WTC11 (cell line): ENCODE results near the gene RAPGEF3. TPM values are rescaled to one million over a fixed set of nuclear protein-coding genes. Genes with fewer than 3 reads are reported as not detected.

Experiments used
- ATAC-seq: fragments of 200-7000 bp; cut with Tn5 transposase; 2 replicates; pipeline ENCODE4 v1.10.0; 2021; ENCODE audit warnings: mild to moderate bottlenecking, moderate library complexity
- Bru-seq: library from RNA; stranded (reverse); fragments of 400-500 nt; gene quantifications from one replicate; lab custom pipeline; 2021; lab: Mats Ljungman, UMichigan
- CTCF ChIA-PET: fragments of 300-600 bp; sonication (Branson Sonifier 250); formaldehyde crosslinking; loops from one replicate; lab custom pipeline; 2021; ENCODE audit warnings: antibody characterized with exemption; lab: Charles Lee
- POLR2A ChIA-PET: fragments of 350-600 bp; sonication (Branson Sonifier 250); formaldehyde crosslinking; loops from one replicate; lab custom pipeline; 2021; ENCODE audit warnings: antibody characterized with exemption; lab: Charles Lee
- DNase-seq: peaks from one replicate; pipeline ENCODE4 v3.0.0; 2021; ENCODE audit warnings: low spot score
- H3K27ac Mint-ChIP-seq: 2 replicates; pipeline ENCODE4 v1.8.0; 2021; ENCODE audit warnings: mixed read lengths
- H3K27me3 Mint-ChIP-seq: 2 replicates; pipeline ENCODE4 v1.8.0; 2021; ENCODE audit warnings: low read depth, mild to moderate bottlenecking, moderate library complexity, mixed read lengths
- H3K36me3 Mint-ChIP-seq: 2 replicates; pipeline ENCODE4 v1.8.0; 2021; ENCODE audit warnings: mixed read lengths
- H3K4me1 Mint-ChIP-seq: 2 replicates; pipeline ENCODE4 v1.8.0; 2022; ENCODE audit warnings: mixed read lengths
- H3K4me3 Mint-ChIP-seq: 2 replicates; pipeline ENCODE4 v1.8.0; 2021; ENCODE audit warnings: mild to moderate bottlenecking, moderate library complexity, mixed read lengths
- H3K9me3 Mint-ChIP-seq: 2 replicates; pipeline ENCODE4 v1.8.0; 2021; ENCODE audit warnings: mixed read lengths
- E2F1 ChIP-seq: sonication (generic); formaldehyde crosslinking; IDR thresholded peaks from 2 replicates; pipeline ENCODE4 v1.8.0; 2022; ENCODE audit warnings: mild to moderate bottlenecking, missing genetic modification reagents
- ELF4 ChIP-seq: sonication (generic); formaldehyde crosslinking; IDR thresholded peaks from 2 replicates; pipeline ENCODE4 v1.8.1; 2022; ENCODE audit warnings: low read depth, mild to moderate bottlenecking, moderate library complexity, missing genetic modification reagents
- ETV6 ChIP-seq: sonication (generic); formaldehyde crosslinking; IDR thresholded peaks from 2 replicates; pipeline ENCODE4 v1.8.1; 2022; ENCODE audit warnings: mild to moderate bottlenecking, missing genetic modification reagents
- FOXK1 ChIP-seq: sonication (generic); formaldehyde crosslinking; IDR thresholded peaks from 2 replicates; pipeline ENCODE4 v1.8.0; 2022; ENCODE audit warnings: mild to moderate bottlenecking, moderate library complexity, missing genetic modification reagents
- FOXP1 ChIP-seq: sonication (generic); formaldehyde crosslinking; IDR thresholded peaks from 2 replicates; pipeline ENCODE4 v1.8.0; 2022; ENCODE audit warnings: missing genetic modification reagents, mild to moderate bottlenecking, moderate library complexity, borderline replicate concordance
- HMGA2 ChIP-seq: fragments of 250-450 bp; sonication (Bioruptor Pico); IDR thresholded peaks from 2 replicates; pipeline ENCODE4 v1.4.0; 2021; ENCODE audit warnings: mild to moderate bottlenecking, moderate library complexity
- HMGXB4 ChIP-seq: sonication (generic); formaldehyde crosslinking; IDR thresholded peaks from 2 replicates; pipeline ENCODE4 v1.8.1; 2023; ENCODE audit warnings: mild to moderate bottlenecking, moderate library complexity, missing genetic modification reagents
- IRF1 ChIP-seq: sonication (generic); formaldehyde crosslinking; IDR thresholded peaks from 2 replicates; pipeline ENCODE4 v1.8.0; 2023; ENCODE audit warnings: missing genetic modification reagents
- NR1H2 ChIP-seq: sonication (generic); formaldehyde crosslinking; IDR thresholded peaks from 2 replicates; pipeline ENCODE4 v1.9.0; 2021; ENCODE audit warnings: mild to moderate bottlenecking, moderate library complexity, missing genetic modification reagents
- SMAD4 ChIP-seq: sonication (generic); formaldehyde crosslinking; IDR thresholded peaks from 2 replicates; pipeline ENCODE4 v1.8.0; 2022; ENCODE audit warnings: mild to moderate bottlenecking, missing genetic modification reagents
- SP1 ChIP-seq: sonication (generic); formaldehyde crosslinking; conservative IDR thresholded peaks from 2 replicates; pipeline ENCODE4 v1.8.1; 2022; ENCODE audit warnings: missing genetic modification reagents
- STAT6 ChIP-seq: sonication (generic); formaldehyde crosslinking; conservative IDR thresholded peaks from 2 replicates; pipeline ENCODE4 v1.8.1; 2023; ENCODE audit warnings: mild to moderate bottlenecking, low read depth, missing genetic modification reagents, moderate library complexity
- ZNF232 ChIP-seq: sonication (generic); formaldehyde crosslinking; IDR thresholded peaks from 2 replicates; pipeline ENCODE4 v1.8.0; 2022; ENCODE audit warnings: mild to moderate bottlenecking, missing genetic modification reagents
- ZNF423 ChIP-seq: fragments of 250-450 bp; sonication (Bioruptor Pico); IDR thresholded peaks from 2 replicates; pipeline ENCODE4 v2.1.2; 2022; ENCODE audit warnings: mild to moderate bottlenecking, moderate library complexity
- ZNF671 ChIP-seq: fragments of 250-450 bp; sonication (Bioruptor Pico); IDR thresholded peaks from 2 replicates; pipeline ENCODE4 v1.8.0; 2021; ENCODE audit warnings: mild to moderate bottlenecking
- long read RNA-seq, 3 experiments: library from RNA in 1 of 3; library from capped mRNA in 1 of 3; library from polyadenylated mRNA in 1 of 3; unstranded in 2 of 3; stranded (forward) in 1 of 3; transcript quantifications; one replicate each; pipeline ENCODE4 v2.0.0, GENCODE V29; 2021
- total RNA-seq: library from RNA; stranded (reverse); gene quantifications from 3 replicates; pipeline ENCODE4 v1.2.3, GENCODE V29; 2021
- TF ChIP-seq, protein P1 (sequence below): sonication (generic); formaldehyde crosslinking; IDR thresholded peaks from 2 replicates; pipeline ENCODE4 v1.8.1; 2023; ENCODE audit warnings: mild to moderate bottlenecking, missing genetic modification reagents, moderate library complexity
- TF ChIP-seq, protein P2 (sequence below): sonication (generic); formaldehyde crosslinking; IDR thresholded peaks from 2 replicates; pipeline ENCODE4 v1.8.0; 2022; ENCODE audit warnings: mild to moderate bottlenecking, missing genetic modification reagents
- TF ChIP-seq, protein P3 (sequence below): fragments of 250-450 bp; sonication (Bioruptor Pico); conservative IDR thresholded peaks from 2 replicates; pipeline ENCODE4 v1.9.0; 2021; ENCODE audit warnings: mild to moderate bottlenecking
- TF ChIP-seq, protein P4 (sequence below): sonication (generic); formaldehyde crosslinking; IDR thresholded peaks from 2 replicates; pipeline ENCODE4 v1.8.0; 2022; ENCODE audit warnings: mild to moderate bottlenecking, missing genetic modification reagents
- TF ChIP-seq, protein P5 (sequence below): sonication (generic); formaldehyde crosslinking; IDR thresholded peaks from 2 replicates; pipeline ENCODE4 v1.8.0; 2022; ENCODE audit warnings: mild to moderate bottlenecking, missing genetic modification reagents

Gene RAPGEF3
- total RNA-seq (9.0 to 13.3 TPM (median 9.7 TPM) in 3 replicates), Bru-seq, nascent RNA (percentile 29 among the genes with signal in this experiment)
- long read RNA-seq, experiment 1, full-length matches to known transcripts, result 4 of 18 reads
- long read RNA-seq, experiment 1, partial matches to known transcripts, result 6 of 18 reads
- long read RNA-seq, experiment 1, other reads (novel, unspliced or antisense), result 8 of 18 reads
- long read RNA-seq, experiment 2, full-length matches to known transcripts, result 1 of 4 reads
- long read RNA-seq, experiment 2, partial matches to known transcripts, result 1 of 4 reads
- long read RNA-seq, experiment 2, other reads (novel, unspliced or antisense), result 2 of 4 reads
- long read RNA-seq, experiment 3, result 0 reads

DNA sequence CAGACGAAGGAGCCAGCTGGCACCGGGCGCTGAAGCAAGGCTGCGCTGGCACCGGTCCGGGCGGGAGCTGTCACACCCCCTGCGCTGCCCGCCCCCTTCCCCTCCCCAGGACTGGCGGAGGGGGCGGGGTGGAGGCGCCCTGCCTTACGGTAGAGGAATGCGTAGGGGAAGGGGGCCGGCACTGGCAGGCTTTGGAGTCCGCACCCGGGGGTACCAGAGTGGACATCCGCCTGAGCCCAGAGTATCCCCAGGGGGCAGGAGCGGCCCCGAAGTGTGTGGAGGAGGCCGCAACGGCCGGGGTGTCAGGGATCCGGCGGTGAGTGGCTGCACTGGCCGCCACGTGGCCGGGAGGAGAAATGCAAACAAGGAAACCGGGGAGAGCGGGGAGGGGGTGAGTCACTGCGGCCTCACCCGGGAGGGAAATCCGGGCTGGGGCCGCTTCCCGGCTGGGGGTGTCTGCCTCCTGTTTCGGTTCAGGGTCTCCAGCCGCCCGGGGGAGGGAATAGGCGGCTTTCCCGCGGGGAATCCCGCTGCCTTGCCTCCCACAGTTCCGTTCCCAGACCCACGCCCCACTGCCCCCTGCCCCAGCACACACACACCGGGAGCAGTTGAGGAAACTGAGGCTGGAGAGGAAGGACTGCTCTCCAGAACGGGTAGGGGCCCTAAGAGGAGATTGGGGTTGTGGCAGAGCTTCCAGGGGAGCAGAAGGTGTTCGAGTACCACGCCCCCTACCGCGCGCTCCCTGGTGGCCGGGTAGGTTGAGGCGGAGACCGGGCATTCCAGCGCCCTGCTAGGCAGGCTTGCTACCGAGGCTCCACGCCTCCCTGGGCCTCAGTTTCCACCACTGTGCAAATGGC, at the start of gene RAPGEF3:
RAPGEF3 (minus strand) TSS at position 47 of the 857 bp plus-strand sequence. CDS start 324 bp downstream, outside the sequence.
- Mint-ChIP-seq H3K9me3 (no peaks in the 10 kb centered on the region), H3K36me3 (no peaks in the 10 kb centered on the region), H3K4me1 (peaks cover 53% of the 10 kb centered on the region), H3K27me3 (no peaks in the 10 kb centered on the region; the same call in 1 of the 2 replicates), H3K4me3 (peak within 1 kb of the TSS; percentile 67), H3K27ac (no peak within 1 kb of the TSS)
- ATAC-seq (peak; percentile 79), DNase-seq (peak; percentile 74)
- POLR2A ChIA-PET, result interaction anchor here (0.8 to 2.1 kb wide), 5 partner anchors 8 to 62 kb away, joined by 3 to 6 read pairs (median 4); partner anchors contain the start of gene SLC48A1
- CTCF ChIA-PET, result interaction anchor here (0.6 to 10.5 kb wide), 22 partner anchors 9 to 242 kb away, joined by 3 to 173 read pairs (median 5); partner anchors contain the start of genes HDAC7, RPAP3, SLC48A1 and TMEM106C
- no peak for TF ChIP-seq NR1H2
- peak; percentile 57; the same call in 1 of the 2 replicates for TF ChIP-seq ZNF423
- no peak for TF ChIP-seq SMAD4 (CRISPR knock-in tag)
- TF ChIP-seq HMGXB4 (CRISPR knock-in tag), result 0 out of 2 replicates have a peak, but pooled peaks have one; percentile 68
- no peak for TF ChIP-seq ZNF671 (CRISPR knock-in tag)
- TF ChIP-seq E2F1 (CRISPR knock-in tag), result no peak
- TF ChIP-seq IRF1 (CRISPR knock-in tag), result no peak
- TF ChIP-seq ELF4 (CRISPR knock-in tag), result no peak
- TF ChIP-seq, protein P1, sequence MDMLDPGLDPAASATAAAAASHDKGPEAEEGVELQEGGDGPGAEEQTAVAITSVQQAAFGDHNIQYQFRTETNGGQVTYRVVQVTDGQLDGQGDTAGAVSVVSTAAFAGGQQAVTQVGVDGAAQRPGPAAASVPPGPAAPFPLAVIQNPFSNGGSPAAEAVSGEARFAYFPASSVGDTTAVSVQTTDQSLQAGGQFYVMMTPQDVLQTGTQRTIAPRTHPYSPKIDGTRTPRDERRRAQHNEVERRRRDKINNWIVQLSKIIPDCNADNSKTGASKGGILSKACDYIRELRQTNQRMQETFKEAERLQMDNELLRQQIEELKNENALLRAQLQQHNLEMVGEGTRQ (CRISPR knock-in tag), result peak; percentile 79
- peak; percentile 89 for TF ChIP-seq FOXK1 (CRISPR knock-in tag)
- TF ChIP-seq, protein P2, sequence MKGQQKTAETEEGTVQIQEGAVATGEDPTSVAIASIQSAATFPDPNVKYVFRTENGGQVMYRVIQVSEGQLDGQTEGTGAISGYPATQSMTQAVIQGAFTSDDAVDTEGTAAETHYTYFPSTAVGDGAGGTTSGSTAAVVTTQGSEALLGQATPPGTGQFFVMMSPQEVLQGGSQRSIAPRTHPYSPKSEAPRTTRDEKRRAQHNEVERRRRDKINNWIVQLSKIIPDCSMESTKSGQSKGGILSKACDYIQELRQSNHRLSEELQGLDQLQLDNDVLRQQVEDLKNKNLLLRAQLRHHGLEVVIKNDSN (CRISPR knock-in tag), result peak; percentile 80
- no peak for TF ChIP-seq STAT6 (CRISPR knock-in tag)
- TF ChIP-seq, protein P3, sequence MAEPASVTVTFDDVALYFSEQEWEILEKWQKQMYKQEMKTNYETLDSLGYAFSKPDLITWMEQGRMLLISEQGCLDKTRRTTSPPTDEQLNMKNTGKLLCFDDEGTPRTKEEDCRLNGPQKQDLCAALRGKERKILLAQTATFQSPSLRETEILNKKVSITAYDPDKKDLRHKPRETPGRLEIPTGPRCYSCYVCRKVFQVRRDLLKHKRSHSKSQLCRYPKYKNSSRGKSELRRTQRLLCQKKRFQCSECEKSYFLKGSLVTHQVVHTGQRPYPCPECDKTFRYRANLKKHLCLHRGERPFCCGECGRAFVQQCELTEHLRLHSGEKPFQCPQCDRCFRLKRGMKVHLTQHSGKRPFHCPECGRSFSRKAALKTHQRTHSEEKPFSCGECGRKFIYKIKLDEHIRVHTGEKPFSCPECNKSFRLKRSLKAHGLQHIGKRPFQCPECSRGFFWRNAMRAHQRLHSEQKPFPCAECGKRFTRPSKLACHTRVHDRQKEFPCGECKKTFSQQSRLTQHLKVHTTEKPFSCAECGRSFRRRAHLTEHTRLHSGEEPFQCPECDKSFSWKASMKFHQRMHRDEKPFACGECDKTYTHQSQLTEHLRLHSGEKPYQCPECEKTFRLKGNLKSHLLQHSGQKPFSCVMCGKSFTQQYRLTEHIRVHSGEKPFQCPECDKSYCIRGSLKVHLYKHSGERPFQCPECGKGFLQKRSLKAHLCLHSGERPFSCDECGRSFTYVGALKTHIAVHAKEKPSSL (CRISPR knock-in tag), result no peak
- TF ChIP-seq, protein P4, sequence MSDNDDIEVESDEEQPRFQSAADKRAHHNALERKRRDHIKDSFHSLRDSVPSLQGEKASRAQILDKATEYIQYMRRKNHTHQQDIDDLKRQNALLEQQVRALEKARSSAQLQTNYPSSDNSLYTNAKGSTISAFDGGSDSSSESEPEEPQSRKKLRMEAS, result peak; percentile 91
- no peak for TF ChIP-seq ETV6 (CRISPR knock-in tag)
- TF ChIP-seq SP1 (CRISPR knock-in tag), result peak; percentile 19; the same call in 1 of the 2 replicates
- TF ChIP-seq FOXP1 (CRISPR knock-in tag), result no peak
- TF ChIP-seq, protein P5, sequence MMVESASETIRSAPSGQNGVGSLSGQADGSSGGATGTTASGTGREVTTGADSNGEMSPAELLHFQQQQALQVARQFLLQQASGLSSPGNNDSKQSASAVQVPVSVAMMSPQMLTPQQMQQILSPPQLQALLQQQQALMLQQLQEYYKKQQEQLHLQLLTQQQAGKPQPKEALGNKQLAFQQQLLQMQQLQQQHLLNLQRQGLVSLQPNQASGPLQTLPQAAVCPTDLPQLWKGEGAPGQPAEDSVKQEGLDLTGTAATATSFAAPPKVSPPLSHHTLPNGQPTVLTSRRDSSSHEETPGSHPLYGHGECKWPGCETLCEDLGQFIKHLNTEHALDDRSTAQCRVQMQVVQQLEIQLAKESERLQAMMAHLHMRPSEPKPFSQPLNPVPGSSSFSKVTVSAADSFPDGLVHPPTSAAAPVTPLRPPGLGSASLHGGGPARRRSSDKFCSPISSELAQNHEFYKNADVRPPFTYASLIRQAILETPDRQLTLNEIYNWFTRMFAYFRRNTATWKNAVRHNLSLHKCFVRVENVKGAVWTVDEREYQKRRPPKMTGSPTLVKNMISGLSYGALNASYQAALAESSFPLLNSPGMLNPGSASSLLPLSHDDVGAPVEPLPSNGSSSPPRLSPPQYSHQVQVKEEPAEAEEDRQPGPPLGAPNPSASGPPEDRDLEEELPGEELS (CRISPR knock-in tag), result no peak
- TF ChIP-seq HMGA2 (CRISPR knock-in tag), result no peak
- no peak for TF ChIP-seq ZNF232 (CRISPR knock-in tag)
